Kidney glomerular epithelial cell (primary cell): ENCODE measurements around the gene CBX5.
"Not testable (repeated sequence)": the region's sequence is repeated elsewhere in the genome, so short reads cannot be mapped to it uniquely, and the experiment has no call there.

Experiments
- DNase-seq: peaks from one replicate; lab custom pipeline; 2025; lab: John Stamatoyannopoulos, UW

The CBX5 gene

DNA sequence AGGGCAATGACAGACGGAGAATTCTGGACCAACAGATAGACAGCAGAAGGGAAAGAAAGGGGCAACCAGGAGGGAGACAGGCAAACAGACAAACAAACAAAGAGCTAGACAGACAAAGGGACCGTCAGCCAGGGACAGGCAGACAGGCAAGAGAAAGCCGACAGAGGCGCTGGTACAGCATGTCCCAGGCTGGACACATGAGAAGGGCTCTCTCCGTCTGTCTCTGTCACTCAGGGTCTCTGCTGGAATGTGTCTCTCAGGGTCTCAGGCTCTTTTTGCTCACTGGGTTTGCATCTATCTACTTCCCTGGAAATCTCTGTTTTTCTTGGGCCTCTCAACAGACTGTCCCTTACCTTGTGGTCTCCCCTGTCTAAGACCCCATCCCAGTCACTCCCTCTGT lies 82.9 kb downstream of the CBX5 start:
- no peak for DNase-seq

DNA sequence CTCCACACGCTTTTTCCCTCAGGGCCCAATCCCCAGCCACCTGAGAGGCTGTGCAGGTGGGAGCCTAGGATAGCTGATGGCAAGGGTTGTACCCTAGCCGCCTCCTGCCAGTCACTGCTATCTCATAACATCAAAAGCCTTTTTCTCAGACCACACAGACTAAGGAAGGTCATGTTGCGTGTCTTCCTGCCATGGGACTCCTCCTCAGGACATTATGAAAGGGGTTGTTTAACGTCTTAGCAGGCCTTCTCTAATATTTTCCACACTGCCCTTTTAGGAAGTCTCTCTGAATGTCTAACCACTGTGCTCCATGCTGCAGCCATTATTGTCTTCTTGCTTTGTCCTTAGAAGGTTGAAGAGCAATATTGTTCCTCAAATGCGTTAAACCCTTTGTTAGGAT lies 83.5 kb downstream of the CBX5 start:
- no peak for DNase-seq

DNA sequence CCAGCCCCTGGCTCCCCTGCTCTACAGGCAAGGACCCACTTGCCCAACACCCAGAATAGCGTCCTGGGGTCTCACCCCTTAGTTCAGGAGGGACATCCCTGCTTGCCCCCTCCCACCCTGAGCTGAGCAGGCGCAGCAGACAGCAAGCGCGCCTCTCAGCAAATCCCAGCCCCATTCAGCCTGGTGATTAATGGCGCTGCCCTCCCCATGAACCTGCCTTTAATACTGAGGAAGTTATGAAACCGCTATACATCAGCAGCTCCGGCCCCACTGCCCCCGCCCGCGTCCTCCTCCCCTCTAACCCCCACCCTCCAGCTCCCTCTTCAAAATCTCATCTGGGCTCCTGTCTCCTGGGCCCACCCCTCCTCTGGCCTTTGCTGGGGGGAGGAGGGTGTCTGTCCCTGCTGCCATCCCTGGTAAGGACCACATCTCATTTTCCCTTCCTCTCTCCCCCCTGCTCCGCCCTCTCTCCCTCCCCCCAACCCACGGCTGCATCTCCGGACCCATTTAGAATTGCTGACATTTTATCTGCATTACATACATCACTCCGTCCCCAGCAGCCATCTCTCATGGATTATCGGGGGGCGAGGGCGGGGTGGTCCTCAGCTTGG lies 84.1 kb downstream of the CBX5 start:
- DNase-seq, result no peak

DNA sequence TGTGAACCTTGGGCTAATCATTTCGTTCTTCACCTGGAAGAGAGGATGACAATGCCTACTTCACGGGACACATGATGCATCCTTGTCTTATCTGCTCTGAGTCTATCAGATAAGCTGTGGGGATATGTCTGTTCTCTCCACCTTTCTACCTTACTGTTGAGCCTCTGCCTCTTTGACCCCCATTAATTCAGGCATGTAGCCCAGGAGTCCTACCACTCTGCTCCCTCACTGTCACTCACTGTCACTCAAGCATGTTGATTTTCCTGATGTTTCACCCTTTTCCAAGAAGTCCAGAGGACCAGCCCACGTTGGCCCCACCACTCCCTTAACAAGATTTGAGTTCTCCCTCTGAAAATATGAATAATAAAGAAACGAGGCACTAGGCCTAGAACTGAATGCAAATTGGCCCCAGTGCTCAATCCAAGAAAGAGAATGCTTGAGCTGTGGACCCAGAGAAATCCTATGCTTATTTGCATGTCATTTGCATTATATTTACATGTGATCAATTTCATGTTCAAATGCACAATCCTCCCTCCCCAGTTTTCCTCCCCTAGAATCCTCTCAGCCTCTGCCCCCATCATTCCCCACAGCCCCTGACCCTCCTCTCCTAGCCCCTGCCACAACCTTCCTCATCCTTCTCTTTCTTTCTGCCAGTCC lies 84.7 kb downstream of the CBX5 start:
- no peak for DNase-seq

DNA sequence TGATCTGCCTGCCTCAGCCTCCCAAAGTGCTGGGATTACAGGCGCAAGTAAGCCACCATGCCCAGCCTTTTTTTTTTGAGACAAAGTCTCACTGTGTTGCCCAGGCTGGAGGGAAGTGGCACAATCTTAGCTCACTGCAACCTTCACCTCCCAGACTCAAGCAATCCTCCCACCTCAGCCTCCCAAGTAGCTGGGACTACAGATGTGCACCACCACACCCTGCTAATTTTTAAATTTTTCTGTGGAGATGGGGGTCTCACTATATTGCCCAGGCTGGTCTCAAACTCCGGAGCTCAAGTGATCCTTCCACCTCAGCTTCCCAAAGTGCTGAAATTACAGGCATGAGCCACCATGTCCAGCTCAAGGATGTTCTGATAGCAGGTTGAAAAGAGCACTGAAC lies 85.3 kb downstream of the CBX5 start:
- DNase-seq, result not testable (repeated sequence)

DNA sequence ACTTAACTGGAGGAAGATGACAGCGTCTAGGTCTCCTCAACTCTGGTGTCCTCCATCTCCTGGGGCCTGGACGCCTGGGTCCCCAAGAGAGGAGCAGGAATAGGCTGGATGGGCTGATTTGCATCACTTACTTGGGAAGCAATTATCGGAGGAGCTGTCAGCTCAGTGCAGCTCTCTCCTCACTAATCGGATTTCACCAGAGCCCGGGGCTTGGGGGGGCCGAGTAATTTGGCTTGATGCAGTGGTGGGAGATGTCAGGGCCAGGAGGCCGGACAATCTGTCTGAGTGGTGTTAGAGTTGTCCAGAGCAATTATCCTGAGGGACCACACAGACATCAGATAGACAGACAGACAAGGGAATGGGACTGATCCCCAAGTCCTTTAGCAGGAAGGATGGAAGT lies 86.5 kb downstream of the CBX5 start:
- no peak for DNase-seq

DNA sequence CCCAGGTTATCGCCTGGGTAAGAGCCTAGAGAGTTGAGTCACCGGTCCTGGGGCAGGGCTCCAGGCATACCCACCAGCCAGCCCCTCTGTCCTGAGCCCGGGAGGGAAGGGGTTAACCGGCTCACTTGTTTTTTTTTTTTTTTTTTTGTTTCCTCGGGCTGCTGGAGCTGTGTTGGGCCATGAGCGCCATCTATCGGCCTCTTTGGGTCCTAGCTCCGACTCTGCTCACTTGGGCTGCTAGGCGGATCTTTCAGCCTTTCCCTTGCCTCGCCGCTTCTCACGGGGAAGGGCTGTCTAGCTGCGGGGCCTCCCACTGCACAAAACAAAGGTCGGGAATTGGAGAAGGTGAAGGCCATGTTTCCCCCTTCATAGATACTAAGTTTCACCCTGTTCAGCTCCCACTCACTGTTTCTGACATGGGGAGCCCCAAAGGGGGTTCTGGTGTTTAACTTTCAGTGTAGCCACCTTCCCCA lies 88.3 kb downstream of the CBX5 start:
- peak; percentile 81 for DNase-seq

DNA sequence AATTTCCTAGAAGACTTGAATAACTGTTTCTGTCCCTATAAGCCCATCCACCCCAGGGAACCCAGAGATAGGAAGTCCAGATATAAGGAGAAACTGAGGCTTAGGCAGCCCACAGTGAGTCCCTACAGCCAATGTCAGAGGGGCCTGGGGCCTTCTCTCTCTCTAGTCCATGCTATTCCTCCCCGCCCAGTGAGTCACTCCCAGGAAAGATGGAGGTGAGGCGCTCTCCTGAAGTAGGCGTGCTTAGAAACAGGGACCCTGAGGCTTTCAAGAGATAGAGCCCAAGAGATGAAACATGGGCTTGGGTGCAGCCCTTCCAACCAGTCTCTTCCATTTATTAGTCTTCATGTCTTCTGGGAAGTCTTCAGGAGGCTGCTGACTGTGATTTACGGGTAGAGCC lies 88.8 kb downstream of the CBX5 start:
- no peak for DNase-seq

DNA sequence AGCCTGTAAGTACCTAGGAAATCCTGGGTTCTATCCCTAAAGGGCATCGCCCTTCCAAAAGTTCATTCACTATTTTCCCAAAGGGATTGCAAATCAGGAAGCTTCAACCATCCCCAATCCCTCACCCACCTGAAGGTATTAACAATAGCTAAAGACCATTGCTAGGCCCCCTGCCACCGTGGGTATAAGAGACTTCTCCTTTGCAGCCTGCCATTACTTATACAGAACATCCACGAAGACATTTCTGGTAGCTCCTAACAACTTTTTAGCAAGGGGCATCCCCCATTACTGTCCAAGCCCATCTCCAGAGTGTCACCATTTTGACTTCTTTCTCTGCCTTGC lies 90.8 kb downstream of the CBX5 start:
- no peak for DNase-seq

DNA sequence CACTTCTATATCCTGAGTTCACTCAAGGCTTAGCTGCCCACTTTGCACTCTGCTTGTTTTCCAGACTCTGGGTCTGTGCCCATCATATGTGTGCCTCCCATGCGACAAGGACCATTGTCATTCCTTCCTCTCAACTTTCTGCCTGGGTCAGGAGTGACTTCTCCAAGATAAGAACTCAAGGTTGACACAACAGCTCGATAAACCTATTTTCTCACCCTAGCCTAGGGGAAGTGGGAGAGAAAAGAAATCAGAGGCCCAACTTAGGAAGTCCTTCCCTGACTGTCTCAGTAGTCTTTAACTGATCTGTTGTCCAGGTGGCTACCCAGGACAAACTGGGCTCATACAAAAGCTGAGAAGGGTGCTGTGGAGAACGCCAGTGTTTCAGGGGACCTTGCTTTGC lies 92.8 kb downstream of the CBX5 start:
- DNase-seq, result no peak

DNA sequence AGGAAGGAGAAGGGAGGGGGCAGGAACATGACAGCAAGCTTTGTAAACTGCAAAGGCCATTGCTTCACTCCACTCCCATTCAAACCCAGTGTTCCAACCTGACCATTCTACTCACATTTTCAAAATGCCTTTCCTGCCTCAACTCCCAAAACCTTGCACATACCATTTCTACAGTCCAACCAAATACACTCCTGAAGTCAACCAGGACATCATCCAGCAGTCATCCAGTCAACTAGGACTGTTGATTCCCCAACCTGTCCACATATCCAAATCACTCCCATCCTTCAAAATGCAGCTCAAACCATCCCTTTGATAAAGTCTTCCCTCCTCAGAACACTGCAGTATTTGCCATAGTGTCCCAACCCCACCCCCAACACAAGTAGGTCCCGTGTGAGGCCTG lies 94.0 kb downstream of the CBX5 start:
- DNase-seq, result no peak

DNA sequence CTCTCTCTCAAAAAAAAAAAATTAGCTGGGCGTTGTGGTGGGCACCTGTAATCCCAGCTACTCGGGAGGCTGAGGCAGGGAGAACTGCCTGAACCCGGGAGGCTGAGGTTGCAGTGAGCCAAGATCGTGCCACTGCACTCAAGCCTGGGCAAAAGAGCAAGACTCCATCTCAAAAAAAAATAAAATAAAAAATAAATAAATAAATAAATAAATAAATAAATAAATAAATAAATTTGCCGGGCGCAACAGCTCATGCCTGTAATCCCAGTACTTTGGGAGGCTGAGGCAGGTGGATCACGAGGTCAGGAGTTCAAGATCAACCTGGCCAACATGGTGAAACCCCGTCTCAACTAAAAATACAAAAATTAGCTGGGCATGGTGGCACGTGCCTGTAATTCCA lies 94.6 kb downstream of the CBX5 start:
- DNase-seq, result not testable (repeated sequence)

DNA sequence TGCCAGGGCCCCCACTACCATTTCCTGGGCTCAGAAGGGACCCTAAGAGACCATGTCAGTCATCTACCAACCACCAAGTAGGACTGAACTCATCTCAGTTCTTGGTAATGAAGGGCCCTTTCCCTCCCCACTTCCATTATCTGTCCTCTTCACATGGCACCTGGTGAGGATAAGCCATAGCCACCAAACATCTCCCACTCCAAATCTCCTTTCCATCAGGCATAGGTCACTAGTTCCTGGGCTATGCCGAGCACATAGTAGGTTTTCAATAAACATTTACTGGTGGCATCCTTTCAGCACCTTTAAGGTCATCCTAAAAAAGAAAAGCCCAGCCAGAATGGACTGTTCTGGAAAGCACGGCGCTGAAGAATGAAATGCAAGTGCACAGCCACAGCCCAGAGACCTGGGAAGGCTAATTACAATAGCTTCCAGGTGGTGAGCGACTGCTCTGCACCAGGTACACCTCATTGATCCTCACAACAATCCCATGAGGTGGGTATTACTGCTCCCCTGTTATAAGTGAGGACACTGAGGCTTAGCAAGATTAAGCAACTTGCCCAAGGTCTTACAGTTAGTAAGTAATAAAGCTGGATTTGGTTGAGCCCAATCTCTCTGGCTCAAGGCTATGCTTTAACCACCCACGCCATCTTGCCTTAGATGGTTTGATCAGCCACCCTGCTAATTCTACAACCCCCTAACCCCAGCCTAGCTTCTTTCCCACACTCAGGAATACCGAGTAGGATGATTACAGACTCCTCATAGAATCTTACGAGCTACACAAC lies 95.7 kb downstream of the CBX5 start:
- no peak for DNase-seq

DNA sequence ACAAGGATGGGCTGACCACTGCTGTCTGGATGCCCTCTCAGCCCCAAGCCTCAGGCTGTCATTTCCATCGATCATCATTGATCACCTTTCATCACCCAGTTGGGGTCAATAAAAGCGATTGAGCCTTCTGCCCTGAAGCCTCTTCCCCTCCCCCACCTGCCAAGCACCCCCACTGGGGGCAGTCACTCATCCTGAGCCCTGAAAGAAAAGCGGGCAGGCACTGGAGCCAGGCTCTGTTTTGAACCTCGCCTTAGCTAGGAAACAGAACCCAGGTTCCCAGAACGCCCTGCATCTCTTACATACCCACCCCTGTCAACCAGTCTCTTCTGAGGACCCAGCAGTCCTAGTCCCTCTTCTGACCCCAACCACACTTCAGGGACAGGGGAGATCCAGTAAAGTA lies 96.9 kb downstream of the CBX5 start:
- DNase-seq, result no peak

DNA sequence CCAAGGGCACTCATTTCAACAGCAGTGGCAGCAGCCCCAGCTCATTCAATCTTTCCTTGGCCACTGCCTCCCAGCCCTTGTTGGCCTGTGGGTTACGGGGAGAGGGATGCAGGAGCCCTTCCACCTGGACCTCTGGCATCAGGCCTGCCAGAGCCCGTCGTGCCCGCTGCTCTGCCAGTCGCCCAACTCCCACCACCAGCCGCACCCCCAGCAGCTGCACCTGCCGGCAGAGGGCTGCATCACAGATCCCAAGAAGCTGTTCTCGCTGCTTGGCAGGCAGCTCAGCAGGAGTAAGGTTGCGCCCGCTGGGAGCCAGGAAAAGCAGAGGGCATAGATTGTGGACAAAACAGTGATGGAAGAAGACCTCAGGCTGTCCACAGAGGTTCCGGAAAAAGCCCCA lies 97.8 kb downstream of the CBX5 start:
- DNase-seq, result no peak
